Measurements from ENCODE around the gene ERP29. TPM values are rescaled to one million over a fixed set of nuclear protein-coding genes. Genes with fewer than 3 reads are reported as not detected.

ERP29 gene
- total and polyA plus RNA-seq, 4 donors, result 35.6 to 140 (median 57.1) TPM

- TF ChIP-seq FOXA1 (IDR thresholded peaks at IDR 0.05) (no peak), ATF3 (IDR thresholded peaks at IDR 0.05) (no peak), ZBTB33 (IDR thresholded peaks at IDR 0.05) (no peak), CTCF (IDR thresholded peaks at IDR 0.05; ENCODE audit: low read depth, low read length, missing input control) (no peak), HNF4G (IDR thresholded peaks at IDR 0.05) (no peak)
- WGBS, result 95% methylated on average over 2 of the region's 2 CpGs
These were observed 16.1 kb downstream of the ERP29 start for GRCh38 chr12:112029301-112029700.

GRCh38 chr12:112031472-112031871 lies 18.2 kb downstream of the ERP29 start:
- Histone ChIP-seq H3K27ac (ENCODE audit: low read depth in 1 of 2, low read length in 2 of 2) (no peak overlapping the region), H3K9me3 (ENCODE audit: control insufficient read depth in 4 of 4, low read length in 3 of 4) (no peaks in the 10 kb centered on the region), H3K9ac (ENCODE audit: low read depth in 1 of 2, low read length in 2 of 2) (no peak overlapping the region), H3K4me3 (ENCODE audit: low read depth in 1 of 3, low read length in 3 of 3) (no peak overlapping the region), H3K36me3 (ENCODE audit: control insufficient read depth in 4 of 4, insufficient read depth in 3 of 4, low read depth in 1 of 4, low read length in 3 of 4) (peaks cover 5 to 42% (median 32%) of the 10 kb centered on the region in 4 donors), H3K4me1 (ENCODE audit: control insufficient read depth in 4 of 4, insufficient read depth in 4 of 4, low read length in 3 of 4) (no peaks in the 10 kb centered on the region), H3K27me3 (ENCODE audit: control insufficient read depth in 4 of 4, insufficient read depth in 4 of 4, low read length in 3 of 4) (no peaks in the 10 kb centered on the region)
- no peak for DNase-seq (ENCODE audit: low spot score)
- WGBS, result 87% methylated on average over 2 of the region's 2 CpGs
- TF ChIP-seq TAF1 (conservative IDR thresholded peaks at IDR 0.05) (no peak), RAD21 (IDR thresholded peaks at IDR 0.05) (no peak), GABPA (IDR thresholded peaks at IDR 0.05 in 1 of 2, conservative IDR thresholded peaks at IDR 0.05 in 1 of 2) (no peak), YY1 (IDR thresholded peaks at IDR 0.05) (no peak), FOXA2 (IDR thresholded peaks at IDR 0.05) (no peak), HNF4A (conservative IDR thresholded peaks at IDR 0.05) (no peak)

More at GRCh38 chr12:112029301-112029700, 16.1 kb downstream of the ERP29 start:
- H3K27ac ChIP-seq (ENCODE audit: low read depth in 1 of 2, low read length in 2 of 2), result no peak overlapping the region
- H3K9me3 ChIP-seq (ENCODE audit: control insufficient read depth in 4 of 4, low read length in 3 of 4), result no peaks in the 10 kb centered on the region
- H3K4me1 ChIP-seq (ENCODE audit: control insufficient read depth in 4 of 4, insufficient read depth in 4 of 4, low read length in 3 of 4), result peaks cover 0 to 4% (median 2%) of the 10 kb centered on the region in 4 donors
- H3K36me3 ChIP-seq (ENCODE audit: control insufficient read depth in 4 of 4, insufficient read depth in 3 of 4, low read depth in 1 of 4, low read length in 3 of 4), result peaks cover 2 to 36% (median 24%) of the 10 kb centered on the region in 4 donors
- H3K9ac ChIP-seq (ENCODE audit: low read depth in 1 of 2, low read length in 2 of 2), result no peak overlapping the region
- no peaks in the 10 kb centered on the region for H3K27me3 ChIP-seq (ENCODE audit: control insufficient read depth in 4 of 4, insufficient read depth in 4 of 4, low read length in 3 of 4)
- H3K4me3 ChIP-seq (ENCODE audit: low read depth in 1 of 3, low read length in 3 of 3), result no peak overlapping the region
- no peak for DNase-seq (ENCODE audit: low spot score)

- H3K9ac ChIP-seq (ENCODE audit: low read depth in 1 of 2, low read length in 2 of 2), result no peak overlapping the region
- H3K27me3 ChIP-seq (ENCODE audit: control insufficient read depth in 4 of 4, insufficient read depth in 4 of 4, low read length in 3 of 4), result no peaks in the 10 kb centered on the region
- no peak for DNase-seq (ENCODE audit: low spot score)
- peaks cover 8 to 47% (median 35%) of the 10 kb centered on the region in 4 donors for H3K36me3 ChIP-seq (ENCODE audit: control insufficient read depth in 4 of 4, insufficient read depth in 3 of 4, low read depth in 1 of 4, low read length in 3 of 4)
- H3K9me3 ChIP-seq (ENCODE audit: control insufficient read depth in 4 of 4, low read length in 3 of 4), result no peaks in the 10 kb centered on the region
- 90% methylated on average over 5 of the region's 5 CpGs for WGBS
- no peak overlapping the region for H3K4me3 ChIP-seq (ENCODE audit: low read depth in 1 of 3, low read length in 3 of 3)
- no peaks in the 10 kb centered on the region for H3K4me1 ChIP-seq (ENCODE audit: control insufficient read depth in 4 of 4, insufficient read depth in 4 of 4, low read length in 3 of 4)
- H3K27ac ChIP-seq (ENCODE audit: low read depth in 1 of 2, low read length in 2 of 2), result no peak overlapping the region
- TF ChIP-seq ATF3 (IDR thresholded peaks at IDR 0.05) (no peak), HNF4A (conservative IDR thresholded peaks at IDR 0.05) (no peak), RXRA (IDR thresholded peaks at IDR 0.05) (no peak), EGR1 (IDR thresholded peaks at IDR 0.05; ENCODE audit: low read depth in 2 of 2) (no peak), REST (IDR thresholded peaks at IDR 0.05) (no peak), FOXA2 (IDR thresholded peaks at IDR 0.05) (no peak), HNF4G (IDR thresholded peaks at IDR 0.05) (no peak), JUND (IDR thresholded peaks at IDR 0.05) (no peak), FOXA1 (IDR thresholded peaks at IDR 0.05) (no peak), MAX (IDR thresholded peaks at IDR 0.05) (no peak), YY1 (IDR thresholded peaks at IDR 0.05) (no peak), ZBTB33 (IDR thresholded peaks at IDR 0.05) (no peak), TAF1 (conservative IDR thresholded peaks at IDR 0.05) (no peak), NR2F2 (IDR thresholded peaks at IDR 0.05) (no peak), SP1 (IDR thresholded peaks at IDR 0.05) (no peak)
These were observed 19.1 kb downstream of the ERP29 start for GRCh38 chr12:112032292-112032691.
